Retinal pigment epithelial cell (primary cell): ENCODE measurements around the gene C5orf15.
"Not testable (repeated sequence)": the region's sequence is repeated elsewhere in the genome, so short reads cannot be mapped to it uniquely, and the experiment has no call there.

Source experiments
- DNase-seq: peaks from one replicate; pipeline ENCODE4 v3.0.0-alpha.2; 2010; ENCODE audit warnings: low read depth
- H3K4me3 ChIP-seq: 2 replicates; pipeline ENCODE4 v1.5.1; 2011; ENCODE audit warnings: mild to moderate bottlenecking, low read length, control low read depth, moderate library complexity
- CTCF ChIP-seq: conservative IDR thresholded peaks from 2 replicates; pipeline ENCODE4 v1.5.1; 2011; ENCODE audit warnings: low read depth, low read length, control low read depth, inconsistent platforms

Gene C5orf15

GRCh38 chr5:133936651-133937015 is 31.8 kb downstream of the C5orf15 start:
- no peak for DNase-seq
- no peak for TF ChIP-seq CTCF
- no peak overlapping the region for H3K4me3 ChIP-seq

- DNase-seq, H3K4me3 ChIP-seq: not testable (repeated sequence)
Observed at GRCh38 chr5:133935991-133936650, 32.3 kb downstream of the C5orf15 start.

- H3K4me3 ChIP-seq = no peak overlapping the region
- TF ChIP-seq CTCF = no peak
- DNase-seq = no peak
Observed at GRCh38 chr5:133935667-133935940, 32.8 kb downstream of the C5orf15 start.

- H3K4me3 ChIP-seq = no peak overlapping the region
- no peak for DNase-seq
- TF ChIP-seq CTCF = no peak
Observed at GRCh38 chr5:133934822-133935666, 33.4 kb downstream of the C5orf15 start.

- TF ChIP-seq CTCF = no peak
- DNase-seq = no peak
- no peak overlapping the region for H3K4me3 ChIP-seq
Observed at GRCh38 chr5:133934311-133934710, 34.1 kb downstream of the C5orf15 start.

- DNase-seq = no peak
- no peak overlapping the region for H3K4me3 ChIP-seq
Observed at GRCh38 chr5:133933670-133934295, 34.6 kb downstream of the C5orf15 start.

GRCh38 chr5:133933169-133933509 is 35.3 kb downstream of the C5orf15 start:
- no peak for DNase-seq
- H3K4me3 ChIP-seq = no peak overlapping the region
- no peak for TF ChIP-seq CTCF

More at GRCh38 chr5:133933670-133934295, 34.6 kb downstream of the C5orf15 start:
- TF ChIP-seq CTCF = no peak
